SK-MEL-5 (cell line): ENCODE data around the gene ITPR3. TPM values are rescaled to one million over a fixed set of nuclear protein-coding genes. Genes with fewer than 3 reads are reported as not detected.

Experiments used
- DNase-seq: peaks from one replicate; pipeline ENCODE4 v3.0.0-alpha.2; 2016; ENCODE audit warnings: low read depth, low spot score
- in situ Hi-C: cut with HindIII; loops from 2 replicates; pipeline ENCODE4 v1.10.0; 2016; ENCODE audit warnings: low sequenced_read_pairs, high pct_unique_total_duplicates, low pct_unique_long_range_greater_than_20kb
- small RNA-seq, 2 experiments: library from RNA; depleted of rRNA; stranded (forward); fragments of <200 nt; gene quantifications; one replicate each; pipeline ENCODE3, GENCODE V24; 2014
- total RNA-seq: library from RNA; depleted of rRNA; stranded (reverse); fragments of >200 nt; shearing (Covaris generic); gene quantifications from 2 replicates; pipeline ENCODE4 v1.2.3, GENCODE V29; 2014; rRNA removed

Gene ITPR3
- total RNA-seq, 1 experiment from 2014 or later = 4.3 TPM

- in situ Hi-C loops = no loop called here
- DNase-seq = peak; percentile 74
These were observed 123.1 kb downstream of the ITPR3 start for GRCh38 chr6:33744001-33744848.

GRCh38 chr6:33744895-33745546 lies 123.9 kb downstream of the ITPR3 start:
- peak; percentile 3 for DNase-seq
- in situ Hi-C loops = no loop called here

DNA sequence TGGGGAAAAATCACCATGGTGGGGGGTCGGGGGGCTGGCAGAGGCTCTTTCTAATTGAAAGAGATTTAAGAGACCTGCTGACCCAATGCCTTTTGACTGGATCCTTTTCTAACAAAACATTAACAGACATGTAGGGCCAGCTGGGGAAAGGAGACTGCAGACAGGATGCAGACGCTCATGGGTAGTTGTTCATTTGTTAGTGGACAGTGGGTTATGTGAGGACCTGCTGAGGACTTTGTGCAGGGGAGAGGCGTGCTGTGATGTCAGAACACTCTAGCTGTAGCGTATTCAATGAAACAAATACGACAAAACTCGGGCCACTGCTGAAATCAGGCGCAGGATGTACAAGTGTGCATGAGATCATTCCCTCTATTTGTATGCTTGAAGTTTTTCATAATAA lies 124.4 kb downstream of the ITPR3 start:
- in situ Hi-C loops = no loop called here
- DNase-seq = no peak

Small RNAs within 50 kb of the gene (small RNA-seq; reads per million reads assigned to genes)
- gene MIR3934 = 0 reads per million in 2 experiments

Other genes starting within 250 kb of the ITPR3 start
- 21.8 and 23.9 TPM in 2 replicates for gene KIFC1, start 229.5 kb upstream of the ITPR3 start, total RNA-seq
- gene PHF1, start 210.3 kb upstream of the ITPR3 start, total RNA-seq = 19.8 and 20.6 TPM in 2 replicates
- 129 and 130 TPM in 2 replicates for gene CUTA, start 203.2 kb upstream of the ITPR3 start, total RNA-seq
- 0.64 and 0.85 TPM in 2 replicates for gene SYNGAP1, start 201.3 kb upstream of the ITPR3 start, total RNA-seq
- gene ZBTB9, start 166.7 kb upstream of the ITPR3 start, total RNA-seq = 7.2 and 7.7 TPM in 2 replicates
- gene BAK1, start 41.0 kb upstream of the ITPR3 start, total RNA-seq = 11.2 and 11.9 TPM in 2 replicates
- 36.1 and 40.1 TPM in 2 replicates for gene UQCC2, start 90.4 kb downstream of the ITPR3 start, total RNA-seq
- gene IP6K3, start 125.6 kb downstream of the ITPR3 start, total RNA-seq = not detected in 2 replicates
- 40.0 and 54.6 TPM in 2 replicates for gene LEMD2, start 167.8 kb downstream of the ITPR3 start, total RNA-seq
- not detected in 2 replicates for gene MLN, start 182.7 kb downstream of the ITPR3 start, total RNA-seq